PC-3 (cell line): ENCODE measurements around the gene GABARAPL1. TPM values are rescaled to one million over a fixed set of nuclear protein-coding genes. Genes with fewer than 3 reads are reported as not detected.
"Not testable (repeated sequence)": the region's sequence is repeated elsewhere in the genome, so short reads cannot be mapped to it uniquely, and the experiment has no call there.

Source experiments
- ATAC-seq: fragments of 200-7000 bp; cut with Tn5 transposase; 2 replicates; pipeline ENCODE4 v1.9.1; 2020; ENCODE audit warnings: mild to moderate bottlenecking, moderate library complexity
- BruUV-seq: library from RNA; stranded (reverse); fragments of 400-500 nt; replicated peaks from 2 replicates; lab custom pipeline; 2021; lab: Mats Ljungman, UMichigan
- CTCF ChIA-PET: fragments of 300-600 bp; sonication (Branson Sonifier 250); formaldehyde crosslinking; loops from one replicate; lab custom pipeline; 2022; ENCODE audit warnings: antibody characterized with exemption; lab: Charles Lee
- POLR2A ChIA-PET: fragments of 300-600 bp; sonication (Branson Sonifier 250); formaldehyde crosslinking; loops from one replicate; lab custom pipeline; 2022; ENCODE audit warnings: antibody characterized with exemption; ENCODE audit not compliant: unreplicated experiment; lab: Charles Lee
- DNase-seq: peaks from one replicate; pipeline ENCODE4 v3.0.0-alpha.2; 2015
- H2AFZ ChIP-seq: fragments of 300-600 bp; sonication (generic); 2 replicates; pipeline ENCODE4 v1.6.0; 2016; ENCODE audit warnings: antibody characterized with exemption, low read length
- H3F3A ChIP-seq: fragments of 300-600 bp; sonication (generic); one replicate; pipeline ENCODE4 v1.6.0; 2017; ENCODE audit warnings: antibody characterized with exemption, low read length, control low read depth, mild to moderate bottlenecking; ENCODE audit not compliant: unreplicated experiment
- H3K27ac ChIP-seq: fragments of 300-600 bp; sonication (generic); 2 replicates; pipeline ENCODE4 v1.5.1; 2016; ENCODE audit warnings: mild to moderate bottlenecking, low read length
- H3K27me3 ChIP-seq: fragments of 300-600 bp; sonication (generic); 2 replicates; pipeline ENCODE4 v1.6.1; 2016; ENCODE audit warnings: low read length, mixed read lengths
- H3K36me3 ChIP-seq: fragments of 300-600 bp; sonication (generic); 2 replicates; pipeline ENCODE4 v1.6.1; 2016; ENCODE audit warnings: low read depth, mixed run types, low read length, mixed read lengths
- H3K4me1 ChIP-seq: fragments of 300-600 bp; sonication (generic); 2 replicates; pipeline ENCODE4 v1.5.1; 2016; ENCODE audit warnings: low read length; ENCODE audit not compliant: insufficient read depth
- H3K4me2 ChIP-seq: fragments of 300-600 bp; sonication (generic); 2 replicates; pipeline ENCODE4 v1.6.0; 2016; ENCODE audit warnings: low read length
- H3K4me3 ChIP-seq: fragments of 300-600 bp; sonication (generic); 2 replicates; pipeline ENCODE4 v1.5.1; 2016; ENCODE audit warnings: mild to moderate bottlenecking, low read length, mixed read lengths
- H3K79me2 ChIP-seq: fragments of 300-600 bp; sonication (generic); 2 replicates; pipeline ENCODE4 v1.6.1; 2017; ENCODE audit warnings: low read length, mixed read lengths
- H3K9ac ChIP-seq: fragments of 300-600 bp; sonication (generic); 2 replicates; pipeline ENCODE4 v1.6.0; 2016; ENCODE audit warnings: mild to moderate bottlenecking, low read length
- H3K9me2 ChIP-seq: fragments of 300-600 bp; sonication (generic); replicated peaks from 2 replicates; pipeline ENCODE4 v1.6.1; 2016; ENCODE audit warnings: mixed run types, low read length, mixed read lengths
- H3K9me3 ChIP-seq: fragments of 300-600 bp; sonication (generic); 2 replicates; pipeline ENCODE4 v1.6.1; 2016; ENCODE audit warnings: low read length, mixed read lengths
- H4K20me1 ChIP-seq: fragments of 300-600 bp; sonication (generic); 2 replicates; pipeline ENCODE4 v1.6.1; 2016; ENCODE audit warnings: low read length, mixed read lengths
- CTCF ChIP-seq: fragments of 300-600 bp; sonication (generic); conservative IDR thresholded peaks from 2 replicates; pipeline ENCODE4 v1.5.1; 2017; ENCODE audit warnings: antibody characterized with exemption, low read depth, mild to moderate bottlenecking, low read length
- EZH2 ChIP-seq: fragments of 300-600 bp; sonication (generic); IDR thresholded peaks from one replicate; pipeline ENCODE4 v1.6.1; 2017; ENCODE audit warnings: antibody characterized with exemption, mild to moderate bottlenecking, low read length; ENCODE audit not compliant: unreplicated experiment
- EZH2phosphoT487 ChIP-seq: fragments of 300-600 bp; sonication (generic); IDR thresholded peaks from 2 replicates; pipeline ENCODE4 v1.6.1; 2018; ENCODE audit warnings: mild to moderate bottlenecking, antibody characterized with exemption, low read length, borderline replicate concordance
- intact Hi-C: fragments of 100-400 bp; cut with micrococcal nuclease; formaldehyde crosslinking; loops from 2 replicates; pipeline ENCODE4 v1.9.0; 2023
- total RNA-seq: library from RNA; depleted of rRNA; stranded (reverse); fragments of >200 nt; gene quantifications from 2 replicates; pipeline ENCODE4 v1.2.3, GENCODE V29; 2014

GABARAPL1 gene
- total RNA-seq, 1 experiment from 2014 or later = 14.9 TPM

- Histone ChIP-seq H3K27me3 (no peaks in the 10 kb centered on the region), H3K36me3 (no peaks in the 10 kb centered on the region), H2AFZ (no peak overlapping the region), H3K9me2 (no peaks in the 10 kb centered on the region), H3K79me2 (no peaks in the 10 kb centered on the region), H3K27ac (peak overlapping the region; percentile 16; the same call in 1 of the 2 replicates), H3K4me2 (peak overlapping the region; percentile 37), H3K4me1 (peaks cover 32% of the 10 kb centered on the region), H3K9me3 (no peaks in the 10 kb centered on the region), H3K9ac (no peak overlapping the region), H3K4me3 (no peak overlapping the region), H4K20me1 (no peaks in the 10 kb centered on the region), H3F3A (peaks cover 4% of the 10 kb centered on the region)
- ChIA-PET POLR2A (no interaction called here), CTCF (no interaction called here)
- ATAC-seq (peak; percentile 76), DNase-seq (peak; percentile 63)
- TF ChIP-seq EZH2 = no peak
- no peak for TF ChIP-seq EZH2phosphoT487
- no peak for TF ChIP-seq CTCF
- no TSS peak for BruUV-seq
- intact Hi-C loops = loop anchor here (1.0 kb wide), 1 partner anchor 8 kb away; no protein-coding TSS in a partner anchor
Measured at GRCh38 chr12:10182354-10183049, 30.2 kb upstream of the GABARAPL1 start.

GRCh38 chr12:10184261-10184843, 28.3 kb upstream of the GABARAPL1 start:
- intact Hi-C loops = no loop called here
- CTCF ChIA-PET = no interaction called here
- ATAC-seq (no peak), DNase-seq (no peak)
- no peak overlapping the region for H3K27ac ChIP-seq
- H3K4me1 ChIP-seq = peaks cover 24% of the 10 kb centered on the region
- no peaks in the 10 kb centered on the region for H3K9me3 ChIP-seq
- no peak overlapping the region for H3K4me2 ChIP-seq
- no peaks in the 10 kb centered on the region for H3K27me3 ChIP-seq
- H3K4me3 ChIP-seq = no peak overlapping the region
- H3K9ac ChIP-seq = no peak overlapping the region
- H3F3A ChIP-seq = peaks cover 4% of the 10 kb centered on the region
- no peaks in the 10 kb centered on the region for H3K9me2 ChIP-seq
- TF ChIP-seq EZH2 (no peak), EZH2phosphoT487 (no peak), CTCF (no peak)
- POLR2A ChIA-PET = no interaction called here
- H2AFZ ChIP-seq = no peak overlapping the region
- H3K36me3 ChIP-seq = no peaks in the 10 kb centered on the region
- H4K20me1 ChIP-seq = no peaks in the 10 kb centered on the region
- H3K79me2 ChIP-seq = no peaks in the 10 kb centered on the region
- no TSS peak for BruUV-seq

DNA sequence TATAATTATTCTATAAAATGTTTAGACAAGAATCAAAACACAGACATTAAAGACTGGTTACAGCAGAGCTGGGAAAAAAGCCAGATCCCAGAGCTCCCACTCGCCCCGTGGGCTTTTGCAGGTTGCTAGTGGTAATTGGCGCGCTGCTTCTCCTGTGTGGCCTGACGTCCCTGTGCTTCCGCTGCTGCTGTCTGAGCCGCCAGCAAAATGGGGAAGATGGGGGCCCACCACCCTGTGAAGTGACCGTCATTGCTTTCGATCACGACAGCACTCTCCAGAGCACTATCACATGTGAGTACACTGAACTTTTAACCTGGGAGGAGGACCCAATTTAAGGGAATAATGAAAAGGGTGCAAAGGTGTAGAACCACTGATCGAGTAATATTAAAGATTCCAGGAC, 26.4 kb upstream of the GABARAPL1 start:
- H3F3A ChIP-seq = peaks cover 10% of the 10 kb centered on the region
- H3K9ac ChIP-seq = no peak overlapping the region
- no peak for DNase-seq
- no TSS peak for BruUV-seq
- CTCF ChIA-PET = no interaction called here
- H3K4me3 ChIP-seq = no peak overlapping the region
- POLR2A ChIA-PET = no interaction called here
- H3K9me2 ChIP-seq = no peaks in the 10 kb centered on the region
- H3K4me1 ChIP-seq = peaks cover 30% of the 10 kb centered on the region
- no peak overlapping the region for H3K27ac ChIP-seq
- no peaks in the 10 kb centered on the region for H3K27me3 ChIP-seq
- H3K9me3 ChIP-seq = no peaks in the 10 kb centered on the region
- TF ChIP-seq EZH2 = no peak
- TF ChIP-seq EZH2phosphoT487 = no peak
- no peak for TF ChIP-seq CTCF
- H3K4me2 ChIP-seq = no peak overlapping the region
- no peaks in the 10 kb centered on the region for H3K79me2 ChIP-seq
- ATAC-seq = no peak
- H4K20me1 ChIP-seq = no peaks in the 10 kb centered on the region
- H3K36me3 ChIP-seq = no peaks in the 10 kb centered on the region
- no peak overlapping the region for H2AFZ ChIP-seq
- intact Hi-C loops = no loop called here

DNA sequence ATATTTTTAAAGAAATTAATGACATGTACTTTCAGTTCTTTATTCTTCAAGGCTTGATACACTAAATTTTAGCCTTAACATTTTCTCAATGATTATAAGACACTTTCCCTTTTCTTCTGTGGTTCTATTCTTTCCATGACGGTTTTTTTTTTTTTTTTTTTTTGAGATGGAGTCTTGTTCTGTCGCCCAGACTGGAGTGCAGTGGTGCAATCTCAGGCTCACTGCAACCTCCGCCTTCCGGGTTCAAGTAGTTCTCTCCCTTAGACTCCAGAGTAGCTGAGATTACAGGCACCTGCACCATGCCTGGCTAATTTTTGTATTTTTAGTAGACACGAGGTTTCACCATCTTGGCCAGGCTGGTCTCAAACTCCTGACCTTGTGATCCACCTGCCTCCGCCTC, 25.7 kb upstream of the GABARAPL1 start:
- H3K79me2 ChIP-seq, H3K9me2 ChIP-seq, H3K27me3 ChIP-seq, H2AFZ ChIP-seq, H3K36me3 ChIP-seq, BruUV-seq, POLR2A ChIA-PET, H3K9ac ChIP-seq, CTCF ChIA-PET, H3K27ac ChIP-seq, H3K4me2 ChIP-seq, intact Hi-C loops, DNase-seq, H3K4me3 ChIP-seq, H4K20me1 ChIP-seq, H3K9me3 ChIP-seq, ATAC-seq: not testable (repeated sequence)
- Histone ChIP-seq H3F3A (peaks cover 14% of the 10 kb centered on the region), H3K4me1 (peaks cover 35% of the 10 kb centered on the region)
